GM18868 (cell line): Measurements from ENCODE around the gene EYA4.

Experiments
- ATAC-seq: cut with Tn5 transposase; IDR thresholded peaks from one replicate; pipeline ENCODE4 v1.9.1; 2021; ENCODE audit warnings: mild to moderate bottlenecking, moderate library complexity; ENCODE audit not compliant: unreplicated experiment

Gene EYA4

GRCh38 chr6:133277900-133278545 is 36.9 kb downstream of the EYA4 start:
- no peak for ATAC-seq

GRCh38 chr6:133286765-133287164 is 45.6 kb downstream of the EYA4 start:
- ATAC-seq = no peak

GRCh38 chr6:133288662-133289061 is 47.5 kb downstream of the EYA4 start:
- ATAC-seq = no peak

- no peak for ATAC-seq
These were observed 48.7 kb downstream of the EYA4 start for GRCh38 chr6:133289733-133290306.

GRCh38 chr6:133290930-133291329 is 49.8 kb downstream of the EYA4 start:
- ATAC-seq = no peak

GRCh38 chr6:133291671-133292070 is 50.5 kb downstream of the EYA4 start:
- no peak for ATAC-seq

GRCh38 chr6:133297657-133298056 is 56.5 kb downstream of the EYA4 start:
- ATAC-seq = no peak

- ATAC-seq = no peak
These were observed 57.2 kb downstream of the EYA4 start for GRCh38 chr6:133298335-133298734.

GRCh38 chr6:133298801-133299200 is 57.6 kb downstream of the EYA4 start:
- ATAC-seq = no peak

- no peak for ATAC-seq
These were observed 59.7 kb downstream of the EYA4 start for GRCh38 chr6:133300896-133301295.

- no peak for ATAC-seq
These were observed 60.7 kb downstream of the EYA4 start for GRCh38 chr6:133301835-133302234.

- no peak for ATAC-seq
These were observed 65.8 kb downstream of the EYA4 start for GRCh38 chr6:133306931-133307330.

GRCh38 chr6:133309579-133309978 is 68.4 kb downstream of the EYA4 start:
- ATAC-seq = no peak

GRCh38 chr6:133312006-133312405 is 70.8 kb downstream of the EYA4 start:
- no peak for ATAC-seq

GRCh38 chr6:133313068-133313467 is 71.9 kb downstream of the EYA4 start:
- ATAC-seq = no peak

GRCh38 chr6:133314947-133315346 is 73.8 kb downstream of the EYA4 start:
- ATAC-seq = no peak

- ATAC-seq = no peak
These were observed 74.7 kb downstream of the EYA4 start for GRCh38 chr6:133315811-133316210.

GRCh38 chr6:133317704-133318103 is 76.5 kb downstream of the EYA4 start:
- ATAC-seq = no peak

GRCh38 chr6:133326584-133326983 is 85.4 kb downstream of the EYA4 start:
- ATAC-seq = no peak

GRCh38 chr6:133333852-133334251 is 92.7 kb downstream of the EYA4 start:
- ATAC-seq = no peak

- no peak for ATAC-seq
These were observed 96.2 kb downstream of the EYA4 start for GRCh38 chr6:133337308-133337707.

- ATAC-seq = no peak
These were observed 98.6 kb downstream of the EYA4 start for GRCh38 chr6:133339543-133340384.
